ENCODE measurements around the gene RCAN2. TPM values are rescaled to one million over a fixed set of nuclear protein-coding genes. Genes with fewer than 3 reads are reported as not detected.

The RCAN2 gene
- total RNA-seq, 1 donor from 2014 or later = 1.6 TPM

GRCh38 chr6:46444772-46445454 is 46.3 kb downstream of the RCAN2 start:
- no peak overlapping the region for H3K27ac ChIP-seq (ENCODE audit: low read depth, low read length)
- peaks cover under 1 to 17% (median 4%) of the 10 kb centered on the region in 3 donors for H3K4me1 ChIP-seq (ENCODE audit: control insufficient read depth in 3 of 3, insufficient read depth in 3 of 3, low read length in 3 of 3)

GRCh38 chr6:46443623-46444022 is 47.6 kb downstream of the RCAN2 start:
- Histone ChIP-seq H3K9me3 (ENCODE audit: control insufficient read depth in 3 of 3, low read length in 3 of 3) (no peaks in the 10 kb centered on the region), H3K27ac (ENCODE audit: low read depth, low read length) (no peak overlapping the region), H3K9ac (ENCODE audit: low read depth in 1 of 3, low read length in 3 of 3) (no peak overlapping the region), H3K27me3 (ENCODE audit: control insufficient read depth in 3 of 3, insufficient read depth in 3 of 3, low read length in 3 of 3) (no peaks in the 10 kb centered on the region), H3K4me3 (ENCODE audit: low read length in 3 of 3) (no peak overlapping the region), H3K36me3 (ENCODE audit: control insufficient read depth in 3 of 3, insufficient read depth in 3 of 3, low read length in 3 of 3) (no peaks in the 10 kb centered on the region), H3K4me1 (ENCODE audit: control insufficient read depth in 3 of 3, insufficient read depth in 3 of 3, low read length in 3 of 3) (peaks cover 11 to 22% (median 11%) of the 10 kb centered on the region in 3 donors)

More at GRCh38 chr6:46444772-46445454, 46.3 kb downstream of the RCAN2 start:
- Histone ChIP-seq H3K27me3 (ENCODE audit: control insufficient read depth in 3 of 3, insufficient read depth in 3 of 3, low read length in 3 of 3) (no peaks in the 10 kb centered on the region), H3K9me3 (ENCODE audit: control insufficient read depth in 3 of 3, low read length in 3 of 3) (no peaks in the 10 kb centered on the region), H3K4me3 (ENCODE audit: low read length in 3 of 3) (no peak overlapping the region), H3K9ac (ENCODE audit: low read depth in 1 of 3, low read length in 3 of 3) (no peak overlapping the region), H3K36me3 (ENCODE audit: control insufficient read depth in 3 of 3, insufficient read depth in 3 of 3, low read length in 3 of 3) (no peaks in the 10 kb centered on the region)

- H3K27me3 ChIP-seq (ENCODE audit: control insufficient read depth in 3 of 3, insufficient read depth in 3 of 3, low read length in 3 of 3) = no peaks in the 10 kb centered on the region
- H3K36me3 ChIP-seq (ENCODE audit: control insufficient read depth in 3 of 3, insufficient read depth in 3 of 3, low read length in 3 of 3) = no peaks in the 10 kb centered on the region
- H3K4me3 ChIP-seq (ENCODE audit: low read length in 3 of 3) = no peak overlapping the region
- no peak overlapping the region for H3K27ac ChIP-seq (ENCODE audit: low read depth, low read length)
- H3K9ac ChIP-seq (ENCODE audit: low read depth in 1 of 3, low read length in 3 of 3) = no peak overlapping the region
- H3K4me1 ChIP-seq (ENCODE audit: control insufficient read depth in 3 of 3, insufficient read depth in 3 of 3, low read length in 3 of 3) = peaks cover 23 to 37% (median 25%) of the 10 kb centered on the region in 3 donors
- H3K9me3 ChIP-seq (ENCODE audit: control insufficient read depth in 3 of 3, low read length in 3 of 3) = no peaks in the 10 kb centered on the region
Observed at GRCh38 chr6:46440641-46441040, 50.6 kb downstream of the RCAN2 start.

- no peaks in the 10 kb centered on the region for H3K27me3 ChIP-seq (ENCODE audit: control insufficient read depth in 3 of 3, insufficient read depth in 3 of 3, low read length in 3 of 3)
- H3K27ac ChIP-seq (ENCODE audit: low read depth, low read length) = no peak overlapping the region
- no peaks in the 10 kb centered on the region for H3K36me3 ChIP-seq (ENCODE audit: control insufficient read depth in 3 of 3, insufficient read depth in 3 of 3, low read length in 3 of 3)
- H3K9me3 ChIP-seq (ENCODE audit: control insufficient read depth in 3 of 3, low read length in 3 of 3) = no peaks in the 10 kb centered on the region
- H3K9ac ChIP-seq (ENCODE audit: low read depth in 1 of 3, low read length in 3 of 3) = no peak overlapping the region
- H3K4me3 ChIP-seq (ENCODE audit: low read length in 3 of 3) = no peak overlapping the region
- peaks cover 23 to 37% (median 25%) of the 10 kb centered on the region in 3 donors for H3K4me1 ChIP-seq (ENCODE audit: control insufficient read depth in 3 of 3, insufficient read depth in 3 of 3, low read length in 3 of 3)
Observed at GRCh38 chr6:46440141-46440540, 51.1 kb downstream of the RCAN2 start.

- Histone ChIP-seq H3K27ac (ENCODE audit: low read depth, low read length) (peak overlapping the region; percentile 86), H3K4me1 (ENCODE audit: control insufficient read depth in 3 of 3, insufficient read depth in 3 of 3, low read length in 3 of 3) (peaks cover 23 to 28% (median 24%) of the 10 kb centered on the region in 3 donors), H3K27me3 (ENCODE audit: control insufficient read depth in 3 of 3, insufficient read depth in 3 of 3, low read length in 3 of 3) (no peaks in the 10 kb centered on the region), H3K9ac (ENCODE audit: low read depth in 1 of 3, low read length in 3 of 3) (peak overlapping the region in 2 of 3 donors; percentile 14 to 40), H3K4me3 (ENCODE audit: low read length in 3 of 3) (peak overlapping the region in 2 of 3 donors; percentile 22 to 45), H3K36me3 (ENCODE audit: control insufficient read depth in 3 of 3, insufficient read depth in 3 of 3, low read length in 3 of 3) (no peaks in the 10 kb centered on the region), H3K9me3 (ENCODE audit: control insufficient read depth in 3 of 3, low read length in 3 of 3) (no peaks in the 10 kb centered on the region)
Observed at GRCh38 chr6:46438245-46438644, 53.0 kb downstream of the RCAN2 start.

- Histone ChIP-seq H3K36me3 (ENCODE audit: control insufficient read depth in 3 of 3, insufficient read depth in 3 of 3, low read length in 3 of 3) (no peaks in the 10 kb centered on the region), H3K9ac (ENCODE audit: low read depth in 1 of 3, low read length in 3 of 3) (peak overlapping the region in 2 of 3 donors; percentile 14 to 40), H3K9me3 (ENCODE audit: control insufficient read depth in 3 of 3, low read length in 3 of 3) (no peaks in the 10 kb centered on the region), H3K4me3 (ENCODE audit: low read length in 3 of 3) (peak overlapping the region in 2 of 3 donors; percentile 22 to 45), H3K4me1 (ENCODE audit: control insufficient read depth in 3 of 3, insufficient read depth in 3 of 3, low read length in 3 of 3) (peaks cover 23 to 26% (median 24%) of the 10 kb centered on the region in 3 donors), H3K27me3 (ENCODE audit: control insufficient read depth in 3 of 3, insufficient read depth in 3 of 3, low read length in 3 of 3) (no peaks in the 10 kb centered on the region), H3K27ac (ENCODE audit: low read depth, low read length) (peak overlapping the region; percentile 86)
Observed at GRCh38 chr6:46437671-46438221, 53.5 kb downstream of the RCAN2 start.

GRCh38 chr6:46422619-46423018 is 68.6 kb downstream of the RCAN2 start:
- Histone ChIP-seq H3K27me3 (ENCODE audit: control insufficient read depth in 3 of 3, insufficient read depth in 3 of 3, low read length in 3 of 3) (no peaks in the 10 kb centered on the region), H3K36me3 (ENCODE audit: control insufficient read depth in 3 of 3, insufficient read depth in 3 of 3, low read length in 3 of 3) (no peaks in the 10 kb centered on the region), H3K4me1 (ENCODE audit: control insufficient read depth in 3 of 3, insufficient read depth in 3 of 3, low read length in 3 of 3) (peaks cover 0 to 8% (median 7%) of the 10 kb centered on the region in 3 donors), H3K9ac (ENCODE audit: low read depth in 1 of 3, low read length in 3 of 3) (no peak overlapping the region), H3K27ac (ENCODE audit: low read depth, low read length) (peak overlapping the region; percentile 7), H3K9me3 (ENCODE audit: control insufficient read depth in 3 of 3, low read length in 3 of 3) (no peaks in the 10 kb centered on the region), H3K4me3 (ENCODE audit: low read length in 3 of 3) (no peak overlapping the region)

- H3K4me3 ChIP-seq (ENCODE audit: low read length in 3 of 3) = no peak overlapping the region
- H3K9ac ChIP-seq (ENCODE audit: low read depth in 1 of 3, low read length in 3 of 3) = no peak overlapping the region
- no peaks in the 10 kb centered on the region for H3K9me3 ChIP-seq (ENCODE audit: control insufficient read depth in 3 of 3, low read length in 3 of 3)
- no peaks in the 10 kb centered on the region for H3K27me3 ChIP-seq (ENCODE audit: control insufficient read depth in 3 of 3, insufficient read depth in 3 of 3, low read length in 3 of 3)
- peak overlapping the region; percentile 7 for H3K27ac ChIP-seq (ENCODE audit: low read depth, low read length)
- peaks cover 0 to 8% (median 7%) of the 10 kb centered on the region in 3 donors for H3K4me1 ChIP-seq (ENCODE audit: control insufficient read depth in 3 of 3, insufficient read depth in 3 of 3, low read length in 3 of 3)
- H3K36me3 ChIP-seq (ENCODE audit: control insufficient read depth in 3 of 3, insufficient read depth in 3 of 3, low read length in 3 of 3) = no peaks in the 10 kb centered on the region
Observed at GRCh38 chr6:46421939-46422338, 69.3 kb downstream of the RCAN2 start.

GRCh38 chr6:46420921-46421638 is 70.2 kb downstream of the RCAN2 start:
- H3K27me3 ChIP-seq (ENCODE audit: control insufficient read depth in 3 of 3, insufficient read depth in 3 of 3, low read length in 3 of 3) = no peaks in the 10 kb centered on the region
- H3K9me3 ChIP-seq (ENCODE audit: control insufficient read depth in 3 of 3, low read length in 3 of 3) = no peaks in the 10 kb centered on the region
- H3K36me3 ChIP-seq (ENCODE audit: control insufficient read depth in 3 of 3, insufficient read depth in 3 of 3, low read length in 3 of 3) = no peaks in the 10 kb centered on the region
- peaks cover 0 to 8% (median 7%) of the 10 kb centered on the region in 3 donors for H3K4me1 ChIP-seq (ENCODE audit: control insufficient read depth in 3 of 3, insufficient read depth in 3 of 3, low read length in 3 of 3)
- H3K27ac ChIP-seq (ENCODE audit: low read depth, low read length) = no peak overlapping the region
- H3K9ac ChIP-seq (ENCODE audit: low read depth in 1 of 3, low read length in 3 of 3) = no peak overlapping the region
- no peak overlapping the region for H3K4me3 ChIP-seq (ENCODE audit: low read length in 3 of 3)

GRCh38 chr6:46419576-46420002 is 71.7 kb downstream of the RCAN2 start:
- H3K27ac ChIP-seq (ENCODE audit: low read depth, low read length) = no peak overlapping the region
- H3K9me3 ChIP-seq (ENCODE audit: control insufficient read depth in 3 of 3, low read length in 3 of 3) = no peaks in the 10 kb centered on the region
- H3K36me3 ChIP-seq (ENCODE audit: control insufficient read depth in 3 of 3, insufficient read depth in 3 of 3, low read length in 3 of 3) = no peaks in the 10 kb centered on the region
- no peaks in the 10 kb centered on the region for H3K27me3 ChIP-seq (ENCODE audit: control insufficient read depth in 3 of 3, insufficient read depth in 3 of 3, low read length in 3 of 3)
- H3K4me1 ChIP-seq (ENCODE audit: control insufficient read depth in 3 of 3, insufficient read depth in 3 of 3, low read length in 3 of 3) = peaks cover 0 to 8% (median 7%) of the 10 kb centered on the region in 3 donors
- H3K4me3 ChIP-seq (ENCODE audit: low read length in 3 of 3) = no peak overlapping the region
- H3K9ac ChIP-seq (ENCODE audit: low read depth in 1 of 3, low read length in 3 of 3) = no peak overlapping the region

Measured in skeletal muscle tissue (tissue), 4 donors.